Loucy (cell line): ENCODE results near the gene POLR2J.

ENCODE experiments used
- H2AFZ ChIP-seq: fragments of 200-600 bp; sonication (generic); 2 replicates; pipeline ENCODE4 v1.6.0; 2016; ENCODE audit warnings: antibody characterized with exemption, mild to moderate bottlenecking, low read length, moderate library complexity
- H3F3A ChIP-seq: fragments of 200-600 bp; 2 replicates; pipeline ENCODE4 v1.6.0; 2016; ENCODE audit warnings: antibody characterized with exemption, low read depth, mild to moderate bottlenecking
- H3K27me3 ChIP-seq: fragments of 200-600 bp; sonication (generic); 2 replicates; pipeline ENCODE4 v1.6.1; 2014; ENCODE audit warnings: low read length, mild to moderate bottlenecking; ENCODE audit not compliant: insufficient read depth, poor library complexity, severe bottlenecking
- H3K36me3 ChIP-seq: fragments of 200-600 bp; sonication (generic); 2 replicates; pipeline ENCODE4 v1.6.1; 2016; ENCODE audit warnings: low read length; ENCODE audit not compliant: insufficient read depth
- H3K4me1 ChIP-seq: fragments of 200-600 bp; sonication (generic); 2 replicates; pipeline ENCODE4 v1.5.1; 2014; ENCODE audit warnings: low read length, mild to moderate bottlenecking; ENCODE audit not compliant: insufficient read depth, poor library complexity, severe bottlenecking
- H3K4me2 ChIP-seq: fragments of 200-600 bp; sonication (generic); 2 replicates; pipeline ENCODE4 v1.6.0; 2014; ENCODE audit warnings: antibody characterized with exemption, low read length, low read depth, mild to moderate bottlenecking; ENCODE audit not compliant: poor library complexity, severe bottlenecking
- H3K4me3 ChIP-seq: fragments of 200-600 bp; sonication (generic); 2 replicates; pipeline ENCODE4 v1.5.1; 2014; ENCODE audit warnings: low read length, mild to moderate bottlenecking, mixed read lengths; ENCODE audit not compliant: poor library complexity, severe bottlenecking
- H3K79me2 ChIP-seq: fragments of 200-600 bp; sonication (generic); 2 replicates; pipeline ENCODE4 v1.6.1; 2014; ENCODE audit warnings: low read length; ENCODE audit not compliant: insufficient read depth
- H3K9ac ChIP-seq: fragments of 200-600 bp; sonication (generic); 2 replicates; pipeline ENCODE4 v1.6.0; 2014; ENCODE audit warnings: mild to moderate bottlenecking, low read depth, low read length, moderate library complexity; ENCODE audit not compliant: poor library complexity, severe bottlenecking
- H3K9me2 ChIP-seq: fragments of 200-600 bp; sonication (generic); replicated peaks from 2 replicates; pipeline ENCODE4 v1.6.1; 2016; ENCODE audit warnings: low read depth, low read length, mixed read lengths
- H3K9me3 ChIP-seq: fragments of 200-600 bp; sonication (generic); 2 replicates; pipeline ENCODE4 v1.6.1; 2014; ENCODE audit warnings: mild to moderate bottlenecking, antibody characterized with exemption, low read length, low read depth; ENCODE audit not compliant: insufficient read depth
- H4K20me1 ChIP-seq: fragments of 200-600 bp; sonication (generic); 2 replicates; pipeline ENCODE4 v1.6.0; 2014; ENCODE audit warnings: antibody characterized with exemption, low read length, mild to moderate bottlenecking; ENCODE audit not compliant: insufficient read depth, poor library complexity, severe bottlenecking
- EZH2phosphoT487 ChIP-seq: fragments of 200-600 bp; IDR thresholded peaks from 2 replicates; pipeline ENCODE4 v1.6.1; 2018; ENCODE audit warnings: antibody characterized with exemption, mild to moderate bottlenecking, moderate library complexity, borderline replicate concordance
- TF ChIP-seq, protein P1 (sequence below): fragments of 200-600 bp; sonication (generic); conservative IDR thresholded peaks from 2 replicates; pipeline ENCODE4 v1.5.1; 2014; ENCODE audit warnings: mild to moderate bottlenecking, antibody characterized with exemption, low read length

Gene POLR2J

GRCh38 chr7:102452451-102452850, 26.3 kb downstream of the POLR2J start:
- Histone ChIP-seq H4K20me1 (no peaks in the 10 kb centered on the region), H3K27me3 (no peaks in the 10 kb centered on the region), H2AFZ (no peak overlapping the region), H3K4me1 (no peaks in the 10 kb centered on the region), H3K4me3 (no peak overlapping the region), H3F3A (no peaks in the 10 kb centered on the region), H3K79me2 (no peaks in the 10 kb centered on the region), H3K36me3 (peaks cover 12% of the 10 kb centered on the region; the same call in 1 of the 2 replicates), H3K9me3 (no peaks in the 10 kb centered on the region), H3K9ac (no peak overlapping the region), H3K4me2 (no peak overlapping the region), H3K9me2 (no peaks in the 10 kb centered on the region)
- TF ChIP-seq EZH2phosphoT487: no peak
- TF ChIP-seq, protein P1, sequence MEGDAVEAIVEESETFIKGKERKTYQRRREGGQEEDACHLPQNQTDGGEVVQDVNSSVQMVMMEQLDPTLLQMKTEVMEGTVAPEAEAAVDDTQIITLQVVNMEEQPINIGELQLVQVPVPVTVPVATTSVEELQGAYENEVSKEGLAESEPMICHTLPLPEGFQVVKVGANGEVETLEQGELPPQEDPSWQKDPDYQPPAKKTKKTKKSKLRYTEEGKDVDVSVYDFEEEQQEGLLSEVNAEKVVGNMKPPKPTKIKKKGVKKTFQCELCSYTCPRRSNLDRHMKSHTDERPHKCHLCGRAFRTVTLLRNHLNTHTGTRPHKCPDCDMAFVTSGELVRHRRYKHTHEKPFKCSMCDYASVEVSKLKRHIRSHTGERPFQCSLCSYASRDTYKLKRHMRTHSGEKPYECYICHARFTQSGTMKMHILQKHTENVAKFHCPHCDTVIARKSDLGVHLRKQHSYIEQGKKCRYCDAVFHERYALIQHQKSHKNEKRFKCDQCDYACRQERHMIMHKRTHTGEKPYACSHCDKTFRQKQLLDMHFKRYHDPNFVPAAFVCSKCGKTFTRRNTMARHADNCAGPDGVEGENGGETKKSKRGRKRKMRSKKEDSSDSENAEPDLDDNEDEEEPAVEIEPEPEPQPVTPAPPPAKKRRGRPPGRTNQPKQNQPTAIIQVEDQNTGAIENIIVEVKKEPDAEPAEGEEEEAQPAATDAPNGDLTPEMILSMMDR: no peak

GRCh38 chr7:102451371-102452054, 27.2 kb downstream of the POLR2J start:
- H3K9ac ChIP-seq: no peak overlapping the region
- H3K4me1 ChIP-seq: no peaks in the 10 kb centered on the region
- no peaks in the 10 kb centered on the region for H4K20me1 ChIP-seq
- TF ChIP-seq, protein P1: no peak
- no peak for TF ChIP-seq EZH2phosphoT487
- H3K4me3 ChIP-seq: no peak overlapping the region
- no peaks in the 10 kb centered on the region for H3K9me3 ChIP-seq
- no peaks in the 10 kb centered on the region for H3F3A ChIP-seq
- no peaks in the 10 kb centered on the region for H3K27me3 ChIP-seq
- H3K79me2 ChIP-seq: no peaks in the 10 kb centered on the region
- H3K4me2 ChIP-seq: no peak overlapping the region
- H3K9me2 ChIP-seq: no peaks in the 10 kb centered on the region
- H3K36me3 ChIP-seq: peaks cover 16% of the 10 kb centered on the region; the same call in 1 of the 2 replicates
- H2AFZ ChIP-seq: no peak overlapping the region

DNA sequence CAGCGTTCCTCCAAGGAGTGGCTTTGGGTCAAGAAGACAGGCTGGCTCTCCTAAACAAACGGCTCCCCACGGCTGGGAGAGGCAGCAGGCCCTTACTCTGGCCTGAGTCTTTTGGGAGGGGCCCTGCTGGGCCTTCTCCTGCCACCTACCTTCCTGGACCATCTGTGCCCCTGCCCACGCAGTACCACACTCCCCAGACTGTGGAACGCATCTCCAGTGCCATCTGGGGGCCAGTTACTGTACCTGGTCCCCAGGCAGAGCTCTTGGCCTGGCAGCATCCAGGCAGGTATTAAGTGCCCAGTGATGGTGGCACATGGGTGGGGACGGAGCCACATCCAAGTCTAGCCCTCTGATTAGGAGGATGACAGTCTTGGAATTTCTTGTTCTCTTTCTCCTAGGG, 28.5 kb downstream of the POLR2J start:
- Histone ChIP-seq H3K36me3 (peaks cover 21% of the 10 kb centered on the region; the same call in 1 of the 2 replicates), H3K4me3 (no peak overlapping the region), H3K4me1 (no peaks in the 10 kb centered on the region), H3K27me3 (no peaks in the 10 kb centered on the region), H3K9me2 (no peaks in the 10 kb centered on the region), H3K79me2 (no peaks in the 10 kb centered on the region), H4K20me1 (no peaks in the 10 kb centered on the region), H3K9ac (no peak overlapping the region), H3K9me3 (no peaks in the 10 kb centered on the region), H3K4me2 (no peak overlapping the region), H3F3A (no peaks in the 10 kb centered on the region), H2AFZ (no peak overlapping the region)
- TF ChIP-seq, protein P1: peak; percentile 66
- TF ChIP-seq EZH2phosphoT487: no peak
